Stimulated activated CD8-positive, alpha-beta memory T cell treated with anti-CD3 and anti-CD28 coated beads, Interleukin-15, amount 100 ng/mL, for 24 hours (primary cell): ENCODE data around the gene AP2A2.
A peak's percentile ranks its signal among the peaks of the same experiment; 100 is the strongest.

Experiments
- DNase-seq: peaks from one replicate; pipeline ENCODE4 v3.0.0-alpha.2; 2020; ENCODE audit warnings: low read depth

AP2A2 gene

GRCh38 chr11:1042626-1043562, 117.2 kb downstream of the AP2A2 start:
- DNase-seq = no peak

GRCh38 chr11:1043563-1044096, 118.0 kb downstream of the AP2A2 start:
- DNase-seq = no peak

- no peak for DNase-seq
Measured at GRCh38 chr11:1044160-1044559, 118.5 kb downstream of the AP2A2 start.

GRCh38 chr11:1047595-1048156, 122.0 kb downstream of the AP2A2 start:
- DNase-seq = no peak

GRCh38 chr11:1048375-1049070, 122.9 kb downstream of the AP2A2 start:
- DNase-seq = no peak

- DNase-seq = no peak
Measured at GRCh38 chr11:1049071-1049405, 123.4 kb downstream of the AP2A2 start.

- DNase-seq = no peak
Measured at GRCh38 chr11:1049431-1049891, 123.8 kb downstream of the AP2A2 start.

GRCh38 chr11:1049911-1050580, 124.4 kb downstream of the AP2A2 start:
- no peak for DNase-seq

GRCh38 chr11:1050581-1051355, 125.1 kb downstream of the AP2A2 start:
- peak; percentile 35 for DNase-seq

GRCh38 chr11:1051356-1052132, 125.9 kb downstream of the AP2A2 start:
- DNase-seq = no peak

GRCh38 chr11:1052133-1053011, 126.7 kb downstream of the AP2A2 start:
- no peak for DNase-seq

- DNase-seq = no peak
Measured at GRCh38 chr11:1053121-1053901, 127.6 kb downstream of the AP2A2 start.

- no peak for DNase-seq
Measured at GRCh38 chr11:1054143-1055108, 128.8 kb downstream of the AP2A2 start.

- DNase-seq = no peak
Measured at GRCh38 chr11:1055109-1055703, 129.5 kb downstream of the AP2A2 start.

GRCh38 chr11:1055990-1056771, 130.5 kb downstream of the AP2A2 start:
- no peak for DNase-seq

GRCh38 chr11:1057806-1058205, 132.1 kb downstream of the AP2A2 start:
- no peak for DNase-seq
